K562 (cell line): ENCODE measurements around the gene ABCA13. TPM values are rescaled to one million over a fixed set of nuclear protein-coding genes. Genes with fewer than 3 reads are reported as not detected.

Source experiments
- ATF3 ChIP-seq, 2 experiments: fragments of 450-650 bp in 1 of 2; sonication (generic) in 1 of 2; formaldehyde crosslinking in 1 of 2; IDR thresholded peaks in 1 of 2; conservative IDR thresholded peaks in 1 of 2; 2 replicates each; pipeline versions ENCODE4 v1.6.1 to v1.8.1; 2016 to 2023; ENCODE audit warnings: mild to moderate bottlenecking in 2 of 2, moderate library complexity in 2 of 2, inconsistent platforms in 1 of 2, missing genetic modification reagents in 1 of 2
- DPF2 ChIP-seq: fragments of 450-650 bp; IDR thresholded peaks from 2 replicates; pipeline ENCODE4 v1.6.1; 2016
- E2F5 ChIP-seq: sonication (generic); formaldehyde crosslinking; IDR thresholded peaks from 2 replicates; pipeline ENCODE4 v1.8.0; 2022; ENCODE audit warnings: mild to moderate bottlenecking, missing genetic modification reagents
- FOSL1 ChIP-seq: fragments of 200-800 bp; sonication (Bioruptor generic); conservative IDR thresholded peaks from 2 replicates; pipeline ENCODE4 v1.6.1; 2016; ENCODE audit warnings: missing genetic modification characterization, missing compliant biosample characterization
- IRF1 ChIP-seq: sonication (generic); formaldehyde crosslinking; IDR thresholded peaks from 2 replicates; pipeline ENCODE4 v1.8.0; 2022; ENCODE audit warnings: missing genetic modification reagents, mild to moderate bottlenecking, borderline replicate concordance
- MAFG ChIP-seq: fragments of 450-650 bp; conservative IDR thresholded peaks from 2 replicates; pipeline ENCODE4 v1.6.1; 2016; ENCODE audit warnings: missing genetic modification characterization, missing compliant biosample characterization
- PBX2 ChIP-seq, 2 experiments: IDR thresholded peaks in 1 of 2; conservative IDR thresholded peaks in 1 of 2; 2 replicates each; pipeline ENCODE4 v1.6.1; 2016; ENCODE audit warnings: low read depth in 2 of 2, mild to moderate bottlenecking in 1 of 2, missing compliant biosample characterization in 1 of 2, missing genetic modification characterization in 1 of 2, moderate library complexity in 1 of 2
- POLR2G ChIP-seq: fragments of 200-400 bp; formaldehyde crosslinking; IDR thresholded peaks from 2 replicates; pipeline ENCODE4 v1.6.1; 2017; ENCODE audit warnings: low read depth, mild to moderate bottlenecking, antibody characterized with exemption, low read length, moderate library complexity
- SIX5 ChIP-seq, 2 experiments: IDR thresholded peaks; 2 replicates each; pipeline ENCODE4 v1.6.1; 2011; ENCODE audit warnings: low read length in 2 of 2, borderline replicate concordance in 1 of 2, low read depth in 1 of 2, mild to moderate bottlenecking in 1 of 2, moderate library complexity in 1 of 2; ENCODE audit not compliant: insufficient read depth in 1 of 2
- SMAD2 ChIP-seq: fragments of 150-350 bp; IDR thresholded peaks from 2 replicates; pipeline ENCODE4 v1.6.1; 2014; ENCODE audit warnings: low read depth, mild to moderate bottlenecking, low read length
- USF2 ChIP-seq: sonication (generic); formaldehyde crosslinking; IDR thresholded peaks from 2 replicates; pipeline ENCODE4 v1.5.0; 2020; ENCODE audit warnings: missing genetic modification reagents
- WHSC1 ChIP-seq: IDR thresholded peaks from one replicate; pipeline ENCODE4 v1.6.1; 2012; ENCODE audit warnings: low read length, control low read depth, inconsistent platforms
- XRCC3 ChIP-seq: fragments of 450-650 bp; IDR thresholded peaks from 2 replicates; pipeline ENCODE4 v1.6.1; 2017; ENCODE audit warnings: mild to moderate bottlenecking, moderate library complexity
- ZBED1 ChIP-seq: IDR thresholded peaks from 2 replicates; pipeline ENCODE4 v1.6.1; 2014
- ZBTB33 ChIP-seq: sonication (generic); formaldehyde crosslinking; IDR thresholded peaks from 2 replicates; pipeline ENCODE4 v1.8.1; 2023; ENCODE audit warnings: mild to moderate bottlenecking, missing genetic modification reagents
- ZNF639 ChIP-seq, 2 experiments: fragments of 200-800 bp in 1 of 2; sonication (Bioruptor generic) in 1 of 2; sonication (generic) in 1 of 2; formaldehyde crosslinking in 1 of 2; IDR thresholded peaks in 1 of 2; conservative IDR thresholded peaks in 1 of 2; 2 replicates each; pipeline versions ENCODE4 v1.5.0 to v1.6.1; 2016 to 2020; ENCODE audit warnings: missing compliant biosample characterization in 1 of 2, missing genetic modification characterization in 1 of 2, missing genetic modification reagents in 1 of 2
- ZNF707 ChIP-seq: fragments of 250-450 bp; sonication (Bioruptor Pico); conservative IDR thresholded peaks from 2 replicates; pipeline ENCODE4 v1.8.0; 2022; ENCODE audit warnings: inconsistent platforms, mild to moderate bottlenecking, moderate library complexity
- polyA plus RNA-seq, 8 experiments: library from polyadenylated mRNA; depleted of rRNA in 4 of 8; stranded (reverse) in 5 of 8; unstranded in 3 of 8; fragments of >200 nt; fragmentation: Nextera tagmentation in 2 of 8; fragmentation: Illumina TruSeq in 1 of 8; extraction: Ambion mirVana in 2 of 8; extraction: Trizol in 1 of 8; gene quantifications; 2 replicates each; pipeline versions ENCODE4 v1.2.1 to v1.2.3, GENCODE V29; 2011 to 2014; ENCODE audit warnings: inconsistent platforms in 1 of 8, missing spikeins in 1 of 8
- total RNA-seq, 7 experiments: library from RNA; depleted of rRNA in 6 of 7; stranded (reverse); fragments of >200 nt in 6 of 7; fragmentation: Illumina TruSeq in 2 of 7; extraction: Trizol in 2 of 7; gene quantifications; 2 replicates each; pipeline versions ENCODE4 v1.2.1 to v1.2.3, GENCODE V29; 2011 to 2021; ENCODE audit warnings: low replicate concordance in 1 of 7

Gene ABCA13
- total and polyA plus RNA-seq, 9 of the 15 experiments (the other 6 are each of a cell fraction or from before 2014, with no cell fraction given): 0.14 to 1.5 (median 0.38) TPM

GRCh38 chr7:48637382-48637781 lies 466.1 kb downstream of the ABCA13 start (continued):
- TF ChIP-seq PBX2 (CRISPR knock-in tag; IDR thresholded peaks at IDR 0.05; ENCODE audit: low read depth) (no peak), PBX2 (tag; conservative IDR thresholded peaks at IDR 0.05; ENCODE audit: low read depth) (peak; percentile 66), E2F5 (CRISPR knock-in tag) (no peak), ZBTB33 (no peak), DPF2 (no peak), FOSL1 (tag) (peak; percentile 69), ZBED1 (no peak), USF2 (no peak), SMAD2 (no peak), IRF1 (CRISPR knock-in tag) (no peak), SIX5 (IDR thresholded peaks at IDR 0.05; ENCODE audit: borderline replicate concordance in 1 of 2, insufficient read depth in 1 of 2, low read depth in 1 of 2, low read length in 2 of 2) (no peak), MAFG (no peak), ATF3 (IDR thresholded peaks at IDR 0.05) (0 out of 2 replicates have a peak, but pooled peaks have one; percentile 28), ATF3 (CRISPR knock-in tag; conservative IDR thresholded peaks at IDR 0.05) (no peak), WHSC1 (no peak), ZNF639 (CRISPR knock-in tag; conservative IDR thresholded peaks at IDR 0.05 in 1 of 2, IDR thresholded peaks at IDR 0.05 in 1 of 2) (no peak), XRCC3 (no peak), ZNF707 (no peak), POLR2G (no peak)
